ENCODE data around the gene HSPA1B. TPM values are rescaled to one million over a fixed set of nuclear protein-coding genes. Genes with fewer than 3 reads are reported as not detected.
"Not testable (repeated sequence)": the region's sequence is repeated elsewhere in the genome, so short reads cannot be mapped to it uniquely, and the experiment has no call there.

Gene HSPA1B
- total and polyA plus RNA-seq, 2 donors (not counting 1 experiment from before 2014, with no cell fraction given) = 35.5 to 115 TPM

- DNase-seq (ENCODE audit: low read depth in 2 of 2) = peak; percentile 76 to 92
- peak overlapping the region; percentile 84 for H3K27ac ChIP-seq (ENCODE audit: insufficient read depth, low read length)
- no peaks in the 10 kb centered on the region for H3K9me3 ChIP-seq (ENCODE audit: control insufficient read depth, insufficient read depth, low read depth, low read length)
- TF ChIP-seq EZH2 (IDR thresholded peaks at IDR 0.05; ENCODE audit: low read length, missing control alignments) = no peak
- no peak for TF ChIP-seq CTCF (conservative IDR thresholded peaks at IDR 0.05 in 1 of 2, IDR thresholded peaks at IDR 0.05 in 1 of 2; ENCODE audit: low read depth in 1 of 2, low read length in 2 of 2)
- H2AFZ ChIP-seq (ENCODE audit: low read length) = peak overlapping the region; percentile 36
- peaks cover 9% of the 10 kb centered on the region for H3K4me1 ChIP-seq (ENCODE audit: control insufficient read depth, extremely low read depth, insufficient read depth, low read length)
- peak overlapping the region; percentile 58 for H3K9ac ChIP-seq (ENCODE audit: insufficient read depth, low read length)
- no peaks in the 10 kb centered on the region for H3K27me3 ChIP-seq (ENCODE audit: control insufficient read depth, insufficient read depth, low read length)
- H3K4me2 ChIP-seq (ENCODE audit: extremely low read depth, insufficient read depth, low read length) = peak overlapping the region; percentile 98
- peaks cover 17% of the 10 kb centered on the region for H3K79me2 ChIP-seq (ENCODE audit: control insufficient read depth, insufficient read depth, low read length)
- H3K36me3 ChIP-seq (ENCODE audit: control insufficient read depth, insufficient read depth, low read length) = no peaks in the 10 kb centered on the region
- peak overlapping the region; percentile 61 to 76 (median 66) for H3K4me3 ChIP-seq (replicated peaks in 1 of 4; ENCODE audit: control extremely low read depth in 1 of 4, insufficient read depth in 1 of 4, low read depth in 3 of 4, low read length in 4 of 4)
- no peaks in the 10 kb centered on the region for H4K20me1 ChIP-seq (ENCODE audit: control insufficient read depth, extremely low read depth, insufficient read depth, low read length)
Observed at GRCh38 chr6:31822036-31822821, 5.3 kb upstream of the HSPA1B start.

- not testable (repeated sequence) for H4K20me1 ChIP-seq (ENCODE audit: control insufficient read depth, extremely low read depth, insufficient read depth, low read length); H3K4me3 ChIP-seq (replicated peaks in 1 of 4; ENCODE audit: control extremely low read depth in 1 of 4, insufficient read depth in 1 of 4, low read depth in 3 of 4, low read length in 4 of 4); H3K4me2 ChIP-seq (ENCODE audit: extremely low read depth, insufficient read depth, low read length); H3K4me1 ChIP-seq (ENCODE audit: control insufficient read depth, extremely low read depth, insufficient read depth, low read length); H2AFZ ChIP-seq (ENCODE audit: low read length); H3K79me2 ChIP-seq (ENCODE audit: control insufficient read depth, insufficient read depth, low read length); H3K9ac ChIP-seq (ENCODE audit: insufficient read depth, low read length); H3K36me3 ChIP-seq (ENCODE audit: control insufficient read depth, insufficient read depth, low read length); DNase-seq (ENCODE audit: low read depth in 2 of 2); H3K9me3 ChIP-seq (ENCODE audit: control insufficient read depth, insufficient read depth, low read depth, low read length); H3K27me3 ChIP-seq (ENCODE audit: control insufficient read depth, insufficient read depth, low read length); H3K27ac ChIP-seq (ENCODE audit: insufficient read depth, low read length)
Observed at GRCh38 chr6:31823592-31824196, 3.8 kb upstream of the HSPA1B start.

- H3K79me2 ChIP-seq (ENCODE audit: control insufficient read depth, insufficient read depth, low read length) = peaks cover 14% of the 10 kb centered on the region
- no peak overlapping the region for H3K4me2 ChIP-seq (ENCODE audit: extremely low read depth, insufficient read depth, low read length)
- no peak for TF ChIP-seq EZH2 (IDR thresholded peaks at IDR 0.05; ENCODE audit: low read length, missing control alignments)
- no peak for TF ChIP-seq CTCF (conservative IDR thresholded peaks at IDR 0.05 in 1 of 2, IDR thresholded peaks at IDR 0.05 in 1 of 2; ENCODE audit: low read depth in 1 of 2, low read length in 2 of 2)
- H3K9me3 ChIP-seq (ENCODE audit: control insufficient read depth, insufficient read depth, low read depth, low read length) = no peaks in the 10 kb centered on the region
- H4K20me1 ChIP-seq (ENCODE audit: control insufficient read depth, extremely low read depth, insufficient read depth, low read length) = no peaks in the 10 kb centered on the region
- H3K9ac ChIP-seq (ENCODE audit: insufficient read depth, low read length) = no peak overlapping the region
- no peaks in the 10 kb centered on the region for H3K36me3 ChIP-seq (ENCODE audit: control insufficient read depth, insufficient read depth, low read length)
- peaks cover 6% of the 10 kb centered on the region for H3K4me1 ChIP-seq (ENCODE audit: control insufficient read depth, extremely low read depth, insufficient read depth, low read length)
- no peak for DNase-seq (ENCODE audit: low read depth in 2 of 2)
- H3K4me3 ChIP-seq (replicated peaks in 1 of 4; ENCODE audit: control extremely low read depth in 1 of 4, insufficient read depth in 1 of 4, low read depth in 3 of 4, low read length in 4 of 4) = no peak overlapping the region
- no peak overlapping the region for H3K27ac ChIP-seq (ENCODE audit: insufficient read depth, low read length)
- H3K27me3 ChIP-seq (ENCODE audit: control insufficient read depth, insufficient read depth, low read length) = no peaks in the 10 kb centered on the region
- no peak overlapping the region for H2AFZ ChIP-seq (ENCODE audit: low read length)
Observed at GRCh38 chr6:31825553-31825952, 2.0 kb upstream of the HSPA1B start.

Measured in fibroblast of lung (primary cell).